Tibial nerve (tissue), 3 donors: ENCODE measurements around the gene CCDC85B.

Experiments used
- POLR2A ChIP-seq, 2 donors: fragments of 450-650 bp; IDR thresholded peaks; one replicate each; pipeline ENCODE4 v1.6.1; 2017; ENCODE audit warnings: antibody characterized with exemption in 2 of 2, mild to moderate bottlenecking in 2 of 2, moderate library complexity in 2 of 2
- TF ChIP-seq, protein P1 (sequence below), 5 experiments: fragments of 200-600 bp in 3 of 5; fragments of 450-650 bp in 2 of 5; sonication (generic) in 3 of 5; IDR thresholded peaks; one replicate each; pipeline ENCODE4 v1.5.1; 2016 to 2019; ENCODE audit warnings: antibody characterized with exemption in 5 of 5, mild to moderate bottlenecking in 3 of 5, moderate library complexity in 2 of 5

DNA sequence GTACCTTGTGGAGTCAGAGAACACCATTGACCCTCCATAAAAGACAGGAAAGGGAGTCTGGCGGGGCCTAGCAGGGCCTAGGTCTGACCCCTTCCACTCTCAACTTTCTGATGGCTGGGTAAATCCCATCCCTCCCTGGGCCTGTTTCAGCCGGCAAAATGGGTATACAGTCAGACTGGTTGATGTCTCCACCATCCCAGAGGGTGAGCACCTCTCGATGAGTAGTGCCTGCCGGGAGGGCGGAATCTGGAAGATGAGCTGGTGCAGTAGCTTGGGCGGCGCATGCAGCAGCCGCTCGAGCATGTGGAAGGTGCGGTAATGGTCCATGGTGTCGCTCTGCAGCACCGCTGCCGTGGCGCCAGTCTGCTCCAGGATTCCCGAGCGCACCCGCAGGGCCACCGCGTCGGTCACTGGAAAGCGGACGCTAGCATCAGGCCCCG is 2.7 kb upstream of the CCDC85B start:
- TF ChIP-seq, protein P1, sequence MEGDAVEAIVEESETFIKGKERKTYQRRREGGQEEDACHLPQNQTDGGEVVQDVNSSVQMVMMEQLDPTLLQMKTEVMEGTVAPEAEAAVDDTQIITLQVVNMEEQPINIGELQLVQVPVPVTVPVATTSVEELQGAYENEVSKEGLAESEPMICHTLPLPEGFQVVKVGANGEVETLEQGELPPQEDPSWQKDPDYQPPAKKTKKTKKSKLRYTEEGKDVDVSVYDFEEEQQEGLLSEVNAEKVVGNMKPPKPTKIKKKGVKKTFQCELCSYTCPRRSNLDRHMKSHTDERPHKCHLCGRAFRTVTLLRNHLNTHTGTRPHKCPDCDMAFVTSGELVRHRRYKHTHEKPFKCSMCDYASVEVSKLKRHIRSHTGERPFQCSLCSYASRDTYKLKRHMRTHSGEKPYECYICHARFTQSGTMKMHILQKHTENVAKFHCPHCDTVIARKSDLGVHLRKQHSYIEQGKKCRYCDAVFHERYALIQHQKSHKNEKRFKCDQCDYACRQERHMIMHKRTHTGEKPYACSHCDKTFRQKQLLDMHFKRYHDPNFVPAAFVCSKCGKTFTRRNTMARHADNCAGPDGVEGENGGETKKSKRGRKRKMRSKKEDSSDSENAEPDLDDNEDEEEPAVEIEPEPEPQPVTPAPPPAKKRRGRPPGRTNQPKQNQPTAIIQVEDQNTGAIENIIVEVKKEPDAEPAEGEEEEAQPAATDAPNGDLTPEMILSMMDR (IDR thresholded peaks at IDR 0.05): no peak
- TF ChIP-seq POLR2A (IDR thresholded peaks at IDR 0.05): no peak
